ENCODE data around the gene UMAD1. TPM values are rescaled to one million over a fixed set of nuclear protein-coding genes. Genes with fewer than 3 reads are reported as not detected.

UMAD1 gene
- total RNA-seq = 11.4 and 14.3 TPM in 2 replicates

DNA sequence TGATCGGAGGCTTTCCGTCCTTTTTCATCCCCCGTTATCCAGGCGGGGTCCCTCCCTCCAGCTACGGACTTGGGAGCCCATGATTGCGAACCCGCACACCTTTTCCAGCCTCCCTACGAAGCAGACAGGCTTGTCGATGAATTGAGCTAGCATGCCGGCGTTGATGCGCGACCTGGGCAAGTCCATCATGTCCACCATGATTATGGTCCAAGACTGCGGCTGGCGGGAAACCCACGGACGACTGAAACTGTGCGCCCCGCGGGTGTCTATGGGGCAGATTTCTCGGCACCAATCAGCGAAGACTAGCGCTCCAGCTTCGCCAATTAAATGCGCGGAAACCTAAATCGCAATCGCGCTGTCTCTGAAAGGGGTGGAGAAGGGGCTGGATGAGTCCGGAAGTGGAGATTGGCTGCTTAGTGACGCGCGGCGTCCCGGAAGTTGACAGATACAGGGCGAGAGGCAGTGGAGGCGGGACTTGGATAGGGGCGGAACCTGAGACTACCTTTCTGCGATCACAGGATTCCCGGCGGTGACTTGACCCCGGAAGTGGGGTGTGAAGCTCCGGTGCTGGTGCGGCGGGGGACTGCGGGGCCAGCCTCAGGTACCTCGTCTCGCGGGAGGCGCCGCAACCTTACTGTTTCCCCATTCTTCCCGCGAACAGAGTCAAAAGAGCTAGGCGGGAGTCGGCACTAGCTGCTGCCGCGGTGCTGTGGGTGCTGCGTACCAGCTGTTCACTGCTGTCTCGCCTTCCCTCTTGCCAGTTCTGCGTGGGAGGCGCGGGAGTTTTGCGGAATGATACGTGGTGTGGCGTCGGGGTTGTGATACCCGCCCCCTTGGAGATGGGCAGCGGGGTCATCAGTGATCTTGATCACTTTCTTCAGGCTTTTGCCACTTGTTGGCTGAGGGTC lies at the start of gene UMAD1:
Gene UMAD1, plus strand, starts transcription at position 532 of the 908 bp plus-strand sequence. CDS start 32,620 bp downstream, outside the sequence.

DNA sequence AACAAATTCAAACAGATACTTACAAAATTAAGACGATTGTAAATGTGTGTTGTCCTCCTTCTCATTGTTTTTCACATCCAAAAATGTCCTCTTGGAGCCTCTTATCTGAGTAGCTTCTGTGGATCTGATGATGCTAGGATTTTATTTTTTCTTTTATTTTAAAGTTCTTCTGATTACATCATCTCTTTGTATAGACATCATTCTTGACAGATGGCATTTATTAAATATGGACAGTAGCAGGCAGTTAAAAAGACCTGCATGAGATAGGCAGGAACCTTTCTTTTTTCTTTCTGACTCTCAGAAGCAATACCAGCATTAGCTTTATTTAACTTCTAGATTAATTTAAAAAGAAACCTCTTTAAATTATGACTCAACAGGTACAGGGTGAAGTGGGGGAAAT lies 77.9 kb downstream of the UMAD1 start, which contains the start of gene RPA3:
Gene RPA3, minus strand, starts transcription at position 116 of the 400 bp plus-strand sequence. CDS start 78,189 bp downstream, outside the sequence.

Other genes with a start within 250 kb of the UMAD1 start
- gene COL28A1, start 104.9 kb upstream of the UMAD1 start, total RNA-seq = 0.07 and 0.17 TPM in 2 replicates
- gene MIOS, start 73.9 kb upstream of the UMAD1 start, total RNA-seq = 28.0 and 29.8 TPM in 2 replicates
- 6.8 and 15.4 TPM in 2 replicates for gene RPA3, start 77.9 kb downstream of the UMAD1 start, total RNA-seq

Measured in smooth muscle cell of the pulmonary artery (primary cell).